HG02970 (cell line): ENCODE measurements around the gene VWA1.
A peak's percentile ranks its signal among the peaks of the same experiment; 100 is the strongest.
"Not testable (repeated sequence)": the region's sequence is repeated elsewhere in the genome, so short reads cannot be mapped to it uniquely, and the experiment has no call there.

Source experiments
- ATAC-seq: cut with Tn5 transposase; IDR thresholded peaks from one replicate; pipeline ENCODE4 v1.9.1; 2021; ENCODE audit warnings: mild to moderate bottlenecking, moderate library complexity, moderate number of reproducible peaks; ENCODE audit not compliant: unreplicated experiment, low FRiP score

Gene VWA1

GRCh38 chr1:1402072-1402900 lies 33.2 kb upstream of the VWA1 start:
- no peak for ATAC-seq

GRCh38 chr1:1402901-1403392 lies 32.5 kb upstream of the VWA1 start:
- not testable (repeated sequence) for ATAC-seq

DNA sequence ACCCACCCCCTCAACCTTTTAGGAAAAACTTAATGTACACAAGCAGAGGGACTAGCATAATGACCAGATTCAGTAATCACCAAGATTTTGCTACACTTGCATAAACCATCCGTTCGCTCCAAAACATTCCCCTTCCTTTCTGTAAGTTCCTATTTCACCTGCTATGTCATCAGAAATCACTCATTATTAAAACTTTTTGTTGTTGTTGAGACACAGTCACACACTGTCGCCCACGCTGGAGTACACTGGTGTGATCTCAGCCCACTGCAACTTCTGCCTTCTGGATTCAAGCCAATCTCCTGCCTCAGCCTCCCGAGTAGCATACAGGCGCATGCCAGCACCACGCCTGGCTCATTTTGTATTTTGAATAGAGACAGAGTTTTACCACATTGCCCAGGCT lies 31.8 kb upstream of the VWA1 start:
- ATAC-seq, result no peak

DNA sequence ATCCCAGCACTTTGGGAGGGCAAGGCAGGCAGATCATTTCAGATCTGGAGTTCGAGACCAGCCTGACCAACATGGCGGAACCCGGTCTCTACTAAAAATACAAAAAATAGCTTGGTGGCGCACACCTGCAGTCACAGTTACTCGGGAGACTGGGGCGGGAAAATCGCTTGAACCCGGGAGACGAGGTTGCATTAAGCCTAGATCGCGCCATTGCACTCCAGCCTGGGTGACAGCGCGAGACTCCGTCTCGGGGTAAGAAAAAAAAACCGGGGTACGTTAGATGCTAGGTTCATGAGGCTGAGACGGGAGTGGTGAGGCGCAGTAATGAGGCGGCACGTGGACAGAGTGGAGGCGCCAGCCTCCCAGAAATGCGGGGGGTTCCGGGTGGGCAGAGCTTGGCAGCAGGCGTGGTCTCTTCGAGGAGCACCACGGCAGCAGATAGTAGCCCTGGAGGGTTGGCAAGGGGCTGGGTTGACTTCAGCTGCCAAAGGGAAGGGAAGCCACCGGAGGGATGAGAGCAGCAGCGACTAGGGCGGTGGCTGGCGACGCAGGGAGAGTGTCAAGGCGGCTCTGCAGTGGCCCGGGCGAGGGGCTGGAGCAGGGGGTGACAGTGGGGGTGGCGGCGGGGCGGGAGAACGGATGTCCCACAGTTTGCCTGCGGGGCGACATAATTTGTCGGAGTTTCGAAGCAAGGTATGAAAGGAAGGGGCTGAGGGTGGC lies 29.2 kb upstream of the VWA1 start:
- ATAC-seq, result no peak

GRCh38 chr1:1406821-1407635 lies 28.5 kb upstream of the VWA1 start, which contains the start of gene MRPL20:
Gene MRPL20, minus strand, starts transcription at chr1:1407293. Its CDS starts 76 bp downstream, at chr1:1407217.
- ATAC-seq, result peak; percentile 87

GRCh38 chr1:1407636-1408318 lies 27.7 kb upstream of the VWA1 start:
- no peak for ATAC-seq

DNA sequence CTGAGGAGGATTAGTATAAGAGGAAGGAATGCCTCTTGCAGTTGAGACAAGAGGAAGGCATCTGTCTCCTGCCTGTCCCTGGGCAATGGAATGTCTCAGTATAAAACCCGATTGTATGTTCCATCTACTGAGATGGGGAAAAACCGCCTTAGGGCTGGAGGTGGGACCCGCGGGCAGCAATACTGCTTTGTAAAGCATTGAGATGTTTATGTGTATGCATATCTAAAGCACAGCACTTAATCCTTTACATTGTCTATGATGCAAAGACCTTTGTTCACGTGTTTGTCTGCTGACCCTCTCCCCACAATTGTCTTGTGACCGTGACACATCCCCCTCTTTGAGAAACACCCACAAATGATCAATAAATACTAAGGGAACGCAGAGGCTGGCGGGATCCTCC lies 25.3 kb upstream of the VWA1 start:
- ATAC-seq, result not testable (repeated sequence)

DNA sequence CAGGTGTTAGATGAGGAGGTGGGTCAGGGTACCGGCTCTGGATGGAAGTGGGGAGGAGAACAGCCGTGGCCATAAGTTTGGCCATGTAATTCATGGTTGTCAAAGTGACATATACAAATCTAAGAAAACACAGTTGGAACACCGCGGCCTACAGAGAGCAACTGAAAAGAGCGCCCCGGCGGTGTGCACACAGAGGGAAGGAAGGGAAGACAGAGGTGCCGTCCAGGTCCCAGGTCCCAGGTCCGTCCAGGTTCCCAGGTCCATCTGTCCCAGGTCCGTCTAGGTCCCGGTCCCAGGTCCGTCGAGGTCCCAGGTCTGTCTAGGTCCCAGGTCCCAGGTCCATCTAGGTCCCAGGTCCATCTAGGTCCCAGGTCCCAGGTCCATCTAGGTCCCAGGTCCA lies 23.9 kb upstream of the VWA1 start:
- no peak for ATAC-seq

DNA sequence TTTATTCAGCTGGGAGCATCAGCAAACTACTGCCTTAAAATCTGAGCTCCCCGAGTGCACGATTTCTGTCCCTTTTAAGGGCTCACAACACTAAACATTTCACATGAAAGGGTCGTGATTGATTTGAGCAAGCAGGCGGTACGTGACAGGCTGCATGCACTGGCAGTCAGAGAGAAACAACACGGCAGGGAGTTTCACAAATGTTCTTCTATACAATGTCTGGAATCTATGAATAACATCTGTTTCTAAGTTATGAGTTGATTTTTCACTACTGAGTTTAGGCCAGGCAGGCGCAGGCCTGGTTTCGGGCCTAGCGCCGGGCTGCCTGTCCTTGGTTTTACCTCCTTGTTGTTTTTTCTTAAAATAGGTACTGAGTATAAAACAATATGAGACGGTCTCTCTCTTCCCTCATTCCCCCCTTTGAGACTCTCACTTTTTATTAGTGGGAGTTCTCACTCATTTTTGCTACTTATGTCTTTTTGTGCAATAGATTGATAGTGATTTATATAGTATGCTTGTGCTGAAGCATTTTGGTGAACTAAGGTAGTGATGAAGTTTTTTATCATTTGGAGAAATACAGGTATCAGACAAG lies 23.1 kb upstream of the VWA1 start:
- not testable (repeated sequence) for ATAC-seq

DNA sequence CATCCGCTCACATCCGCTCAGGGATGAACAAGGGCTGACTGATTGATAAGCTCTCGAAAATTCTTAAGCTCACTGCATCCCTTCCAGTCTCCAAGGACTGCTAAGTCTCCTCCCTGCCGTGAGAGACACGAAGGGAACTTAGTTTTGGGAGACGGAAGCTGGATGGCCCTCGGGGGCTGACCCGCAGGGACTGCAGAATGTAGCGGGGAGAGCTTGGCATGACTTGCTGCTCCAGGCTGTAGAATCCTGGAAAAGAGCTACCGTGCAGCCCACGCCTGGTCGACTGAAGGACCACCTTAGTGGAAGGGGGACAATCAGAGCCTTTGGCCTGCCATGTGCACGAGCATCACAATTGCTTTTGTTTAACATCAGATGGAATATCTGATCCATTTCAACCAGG lies 19.7 kb upstream of the VWA1 start:
- ATAC-seq, result no peak

DNA sequence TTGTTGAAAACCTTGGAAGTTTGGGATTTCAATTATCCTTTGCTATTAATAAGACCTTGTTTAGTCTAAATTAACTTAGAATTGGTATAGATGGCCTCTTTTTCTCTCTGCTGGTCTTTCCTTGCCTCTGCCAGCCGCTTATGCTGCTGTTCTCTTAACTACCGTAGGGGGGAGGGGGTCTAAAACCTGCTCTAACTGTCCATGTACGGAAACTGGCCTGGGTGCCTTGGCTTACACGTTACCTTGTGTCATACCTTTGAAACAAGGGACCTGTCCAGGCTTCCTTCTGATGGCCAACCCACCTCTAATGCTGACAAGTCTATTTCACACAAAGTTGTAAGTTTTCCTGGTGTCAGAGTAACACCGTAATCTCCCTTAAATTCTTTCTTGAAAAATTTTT lies 18.1 kb upstream of the VWA1 start:
- ATAC-seq, result not testable (repeated sequence)

DNA sequence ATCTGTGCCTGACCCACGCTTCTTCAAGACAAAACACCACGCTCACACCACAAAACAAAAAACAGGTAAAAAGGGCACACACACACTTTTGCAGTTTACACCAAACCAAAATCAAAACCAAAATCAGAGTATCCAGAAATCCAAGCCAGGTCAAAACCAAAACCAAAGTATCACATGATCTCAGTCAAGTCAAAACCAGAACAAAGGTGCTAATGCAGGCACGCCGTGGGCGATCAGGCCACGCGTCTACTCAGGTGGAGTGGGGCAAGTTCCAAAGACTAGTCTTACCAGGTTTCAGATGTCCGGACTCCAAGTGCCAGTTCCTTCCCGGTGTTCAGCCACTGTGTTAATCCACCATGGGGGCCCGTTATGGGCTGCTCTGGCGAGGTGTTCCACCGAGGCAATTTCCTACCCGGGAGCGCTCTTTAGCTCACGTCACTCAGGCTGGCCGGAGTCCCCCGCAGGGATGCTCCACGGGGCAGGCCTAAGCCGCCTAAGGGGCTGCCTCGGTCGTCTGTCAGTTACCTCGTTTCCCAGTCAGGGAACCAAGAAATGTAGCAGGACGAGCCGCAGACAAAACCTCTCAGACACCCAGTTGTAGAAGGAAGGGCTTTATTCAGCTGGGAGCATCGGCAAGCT lies 17.5 kb upstream of the VWA1 start:
- not testable (repeated sequence) for ATAC-seq

GRCh38 chr1:1418464-1419362 lies 16.8 kb upstream of the VWA1 start:
- ATAC-seq, result no peak

- no peak for ATAC-seq
These were observed 16.1 kb upstream of the VWA1 start for GRCh38 chr1:1419363-1419812.

DNA sequence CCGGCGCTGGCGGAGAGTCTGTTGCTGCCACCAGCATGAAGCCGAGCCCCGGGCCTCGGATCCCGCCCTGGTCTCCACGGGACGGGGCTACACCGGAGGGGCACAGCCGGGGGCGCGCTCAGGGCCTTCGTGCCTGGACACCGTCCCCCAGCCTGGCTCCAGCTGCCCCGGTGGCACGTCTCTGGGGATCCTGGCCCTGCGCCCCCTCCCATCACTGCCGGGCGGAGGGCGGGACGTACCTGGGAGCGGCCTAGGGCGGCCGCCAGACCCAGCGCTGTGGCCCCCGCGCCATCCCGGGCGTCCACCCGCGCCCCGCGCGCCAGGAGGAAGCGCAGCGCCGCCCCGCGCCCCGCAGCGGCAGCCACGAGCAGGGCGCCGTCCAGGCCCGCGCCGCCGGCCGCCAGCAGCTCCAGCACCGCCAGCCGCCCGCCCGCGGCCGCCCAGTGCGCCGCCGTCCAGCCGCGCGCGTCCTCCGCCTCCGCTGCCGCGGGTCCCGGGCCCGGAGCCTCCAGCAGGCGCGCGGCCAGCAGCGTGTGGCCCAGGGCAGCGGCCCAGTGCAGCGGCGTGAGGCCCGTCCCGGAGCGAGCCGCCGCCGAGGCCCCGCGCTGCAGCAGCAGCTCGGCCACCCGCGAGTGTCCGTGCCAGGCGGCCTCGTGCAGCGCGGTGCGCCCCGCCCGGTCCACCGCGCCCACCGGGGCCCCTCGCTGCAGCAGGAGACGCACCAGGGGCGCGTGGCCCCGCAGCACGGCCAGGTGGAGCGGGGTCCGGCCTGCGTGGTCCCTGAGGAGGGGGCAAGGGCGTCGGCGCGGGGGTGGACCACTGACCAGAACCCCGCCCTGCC lies 15.5 kb upstream of the VWA1 start:
- ATAC-seq, result no peak

DNA sequence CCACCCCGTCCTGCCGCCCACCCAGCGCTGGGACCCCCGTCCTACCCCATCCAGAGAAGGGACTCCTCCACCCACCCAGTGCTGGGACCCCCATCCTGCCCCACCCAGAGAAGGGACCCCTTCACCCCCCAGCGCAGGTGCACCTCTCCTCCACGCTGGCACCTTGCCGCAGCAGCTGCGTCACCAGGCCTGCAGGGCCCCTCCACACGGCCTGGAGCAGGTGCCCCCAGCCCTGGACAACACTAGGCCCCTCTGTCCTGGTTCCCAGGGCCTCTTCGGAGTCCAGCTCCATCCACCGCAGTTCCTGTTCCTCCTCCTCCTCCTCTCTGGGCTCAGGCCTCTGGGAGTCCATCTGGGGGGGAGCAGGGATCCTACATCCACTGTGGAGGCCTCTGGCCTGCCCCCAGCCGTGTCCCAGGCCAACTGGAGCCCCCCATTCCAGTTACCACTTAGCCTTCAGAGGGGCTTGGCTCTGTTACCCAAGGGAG lies 14.8 kb upstream of the VWA1 start:
- no peak for ATAC-seq
